IMR-90 (cell line): ENCODE results near the gene FOXP1.

ENCODE experiments used
- CHD1 ChIP-seq: IDR thresholded peaks from 2 replicates; pipeline ENCODE4 v1.6.1; 2012; ENCODE audit warnings: low read depth, low read length, improper control_type of control experiment
- CTCF ChIP-seq: conservative IDR thresholded peaks from 2 replicates; pipeline ENCODE4 v1.5.1; 2012; ENCODE audit warnings: mild to moderate bottlenecking, low read depth, low read length, improper control_type of control experiment
- MXI1 ChIP-seq: IDR thresholded peaks from 2 replicates; pipeline ENCODE4 v1.6.1; 2012; ENCODE audit warnings: low read depth, mild to moderate bottlenecking, low read length, moderate library complexity, borderline replicate concordance
- POLR2A ChIP-seq: IDR thresholded peaks from 2 replicates; pipeline ENCODE4 v1.6.1; 2012; ENCODE audit warnings: mild to moderate bottlenecking, low read depth, low read length
- RAD21 ChIP-seq: IDR thresholded peaks from 2 replicates; pipeline ENCODE4 v1.6.1; 2012; ENCODE audit warnings: low read length, improper control_type of control experiment
- USF2 ChIP-seq: fragments of 150-350 bp; IDR thresholded peaks from 2 replicates; pipeline ENCODE4 v1.6.1; 2017; ENCODE audit warnings: mild to moderate bottlenecking, antibody characterized with exemption, low read length, low read depth

GRCh38 chr3:71206305-71207165, 377.0 kb downstream of the FOXP1 start:
- no peak for TF ChIP-seq RAD21
- TF ChIP-seq CTCF = no peak
- TF ChIP-seq MXI1 = no peak
- TF ChIP-seq CHD1 = no peak
- no peak for TF ChIP-seq USF2
- no peak for TF ChIP-seq POLR2A
